NCI-H524 (cell line): ENCODE results near the gene DYNLT4.
"Not testable (repeated sequence)": the region's sequence is repeated elsewhere in the genome, so short reads cannot be mapped to it uniquely, and the experiment has no call there.

Experiments used
- DNase-seq, 2 experiments: peaks; one replicate each; lab custom pipeline; 2025; lab: John Stamatoyannopoulos, UW

DYNLT4 gene

GRCh38 chr1:44808938-44809917 is 2.1 kb upstream of the DYNLT4 start:
- DNase-seq: no peak

DNA sequence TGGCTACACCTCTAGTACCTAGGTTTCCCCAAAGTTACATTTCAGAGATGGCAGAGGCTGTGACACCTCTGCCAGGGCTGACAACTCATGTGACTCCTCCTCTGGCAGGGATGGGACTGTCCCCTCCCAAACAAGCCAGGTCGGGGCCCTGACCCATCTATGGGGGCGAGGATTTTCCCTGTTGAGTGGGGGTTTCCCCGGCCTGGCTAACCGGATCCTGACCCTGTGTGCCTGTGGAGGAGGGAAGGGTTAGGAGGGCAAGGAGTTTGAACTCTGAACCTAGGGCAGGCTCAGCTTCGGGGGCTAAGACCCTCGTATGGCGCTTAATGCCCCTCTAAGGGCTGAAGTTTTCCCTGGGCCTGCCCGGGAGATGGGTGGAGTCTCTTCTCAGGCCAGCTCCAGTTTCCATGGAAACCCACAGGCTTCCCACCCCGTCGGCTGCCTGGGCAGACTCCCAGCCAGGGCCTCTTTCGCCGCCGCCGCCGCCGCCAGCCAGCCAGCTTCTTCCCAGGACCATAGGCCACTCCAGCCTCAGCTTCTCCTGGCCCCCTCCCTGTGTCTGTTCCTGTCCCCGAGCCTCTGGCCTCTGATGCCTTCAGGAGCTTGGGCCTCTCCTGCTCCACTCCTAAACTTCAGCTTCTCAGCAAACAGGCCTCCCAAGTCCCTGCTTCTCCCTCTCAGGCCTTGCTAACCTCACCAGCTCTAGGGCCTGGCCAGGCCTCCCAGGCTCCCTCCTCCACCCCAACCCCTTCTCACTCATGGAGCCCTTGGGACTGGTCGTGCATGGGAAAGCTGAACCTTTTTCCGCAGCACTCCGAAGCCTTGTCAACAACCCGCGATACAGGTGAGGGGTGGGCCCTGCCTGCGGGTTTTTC is 1.1 kb upstream of the DYNLT4 start, which contains the start of gene BTBD19:
Gene BTBD19 (plus strand): TSS at position 461 of the 875 bp plus-strand sequence. CDS start 298 bp downstream, at position 759.
- no peak for DNase-seq

DNA sequence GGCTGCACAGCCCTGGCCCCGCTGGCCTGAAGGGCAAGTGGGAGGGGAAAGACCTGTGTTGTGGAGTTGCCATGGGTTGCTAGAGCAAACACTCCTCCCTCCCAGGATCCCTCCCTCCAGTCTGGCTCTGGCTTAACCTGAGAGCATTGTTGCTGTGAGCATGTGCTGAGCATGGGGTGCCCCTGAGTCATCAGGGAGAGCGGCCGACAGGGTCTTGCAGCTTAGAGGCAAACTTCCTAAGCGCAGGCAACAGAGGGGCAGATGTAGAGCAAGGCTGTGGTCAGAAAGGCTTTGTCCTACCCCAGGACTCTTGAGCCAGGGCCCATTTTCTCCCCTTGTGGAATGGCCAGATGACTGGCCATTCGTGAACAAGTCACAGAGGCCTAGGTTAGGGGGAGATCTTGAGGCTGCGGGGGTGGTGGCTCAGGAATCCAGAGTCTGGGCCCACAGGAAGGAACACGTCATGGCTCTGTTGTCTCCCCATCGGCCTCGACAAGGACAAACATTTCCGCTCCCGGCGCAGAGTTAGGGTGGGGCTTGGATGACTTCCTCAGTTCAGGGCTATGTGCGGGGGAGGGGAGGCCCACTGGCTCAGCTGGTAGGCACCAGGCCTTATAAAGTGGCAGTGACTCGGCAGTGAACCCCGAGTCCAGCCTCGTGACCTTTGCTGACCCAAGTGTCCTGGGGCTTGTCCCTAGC is 362 bp upstream of the DYNLT4 start:
- no peak for DNase-seq

DNA sequence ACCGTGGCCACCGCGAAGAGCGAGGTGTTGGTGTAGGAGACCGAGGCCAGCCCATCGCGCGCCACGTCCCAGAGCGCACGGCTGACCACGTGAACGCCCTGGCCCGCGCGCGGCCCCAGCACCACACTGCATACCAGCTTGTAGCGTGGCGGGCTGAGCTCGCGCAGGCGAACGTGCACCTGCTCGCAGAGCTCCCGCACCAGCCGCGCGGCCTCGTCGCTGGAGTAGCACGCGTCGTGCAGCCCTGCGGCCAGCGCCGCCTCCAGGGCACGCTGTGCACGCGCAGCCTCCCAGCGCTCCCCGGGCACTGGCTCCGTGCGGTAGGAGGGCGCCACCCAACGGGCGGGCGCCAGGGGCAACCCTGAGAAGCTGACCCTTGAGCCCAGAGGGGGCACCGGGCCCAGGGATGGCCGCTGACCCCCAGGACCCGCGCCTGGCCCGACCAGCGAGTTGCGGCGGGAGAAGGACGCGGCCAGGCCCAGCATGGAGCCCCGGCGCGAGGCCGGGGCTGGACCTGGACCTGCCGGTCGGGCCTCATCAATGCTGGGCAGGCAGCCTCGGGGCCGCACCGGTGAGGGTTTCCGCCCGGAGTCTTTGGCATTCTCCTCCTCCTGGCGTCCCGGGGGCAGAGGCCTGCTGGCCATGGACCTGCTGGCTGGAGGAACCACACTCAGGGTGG is 987 bp downstream of the DYNLT4 start:
- no peak for DNase-seq

DNA sequence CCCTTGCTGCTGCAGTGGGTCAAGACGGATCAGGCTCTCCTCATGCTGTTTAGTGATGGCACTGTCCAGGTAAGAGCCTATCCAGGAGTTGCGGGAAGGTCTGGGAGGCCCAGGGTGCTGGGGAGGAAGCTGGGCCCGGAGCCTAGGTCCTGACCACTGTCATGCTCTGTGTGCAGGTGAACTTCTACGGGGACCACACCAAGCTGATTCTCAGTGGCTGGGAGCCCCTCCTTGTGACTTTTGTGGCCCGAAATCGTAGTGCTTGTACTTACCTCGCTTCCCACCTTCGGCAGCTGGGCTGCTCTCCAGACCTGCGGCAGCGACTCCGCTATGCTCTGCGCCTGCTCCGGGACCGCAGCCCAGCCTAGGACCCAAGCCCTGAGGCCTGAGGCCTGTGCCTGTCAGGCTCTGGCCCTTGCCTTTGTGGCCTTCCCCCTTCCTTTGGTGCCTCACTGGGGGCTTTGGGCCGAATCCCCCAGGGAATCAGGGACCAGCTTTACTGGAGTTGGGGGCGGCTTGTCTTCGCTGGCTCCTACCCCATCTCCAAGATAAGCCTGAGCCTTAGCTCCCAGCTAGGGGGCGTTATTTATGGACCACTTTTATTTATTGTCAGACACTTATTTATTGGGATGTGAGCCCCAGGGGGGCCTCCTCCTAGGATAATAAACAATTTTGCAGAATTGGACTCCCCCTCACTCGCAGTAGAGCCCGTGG is 1.7 kb downstream of the DYNLT4 start:
- no peak for DNase-seq

- no peak for DNase-seq
Observed at GRCh38 chr1:44803312-44804095, 3.6 kb downstream of the DYNLT4 start.

GRCh38 chr1:44803062-44803311 is 4.2 kb downstream of the DYNLT4 start:
- no peak for DNase-seq

- peak in 1 of 2 experiments; percentile 66 for DNase-seq
Observed at GRCh38 chr1:44802306-44803061, 4.7 kb downstream of the DYNLT4 start.

DNA sequence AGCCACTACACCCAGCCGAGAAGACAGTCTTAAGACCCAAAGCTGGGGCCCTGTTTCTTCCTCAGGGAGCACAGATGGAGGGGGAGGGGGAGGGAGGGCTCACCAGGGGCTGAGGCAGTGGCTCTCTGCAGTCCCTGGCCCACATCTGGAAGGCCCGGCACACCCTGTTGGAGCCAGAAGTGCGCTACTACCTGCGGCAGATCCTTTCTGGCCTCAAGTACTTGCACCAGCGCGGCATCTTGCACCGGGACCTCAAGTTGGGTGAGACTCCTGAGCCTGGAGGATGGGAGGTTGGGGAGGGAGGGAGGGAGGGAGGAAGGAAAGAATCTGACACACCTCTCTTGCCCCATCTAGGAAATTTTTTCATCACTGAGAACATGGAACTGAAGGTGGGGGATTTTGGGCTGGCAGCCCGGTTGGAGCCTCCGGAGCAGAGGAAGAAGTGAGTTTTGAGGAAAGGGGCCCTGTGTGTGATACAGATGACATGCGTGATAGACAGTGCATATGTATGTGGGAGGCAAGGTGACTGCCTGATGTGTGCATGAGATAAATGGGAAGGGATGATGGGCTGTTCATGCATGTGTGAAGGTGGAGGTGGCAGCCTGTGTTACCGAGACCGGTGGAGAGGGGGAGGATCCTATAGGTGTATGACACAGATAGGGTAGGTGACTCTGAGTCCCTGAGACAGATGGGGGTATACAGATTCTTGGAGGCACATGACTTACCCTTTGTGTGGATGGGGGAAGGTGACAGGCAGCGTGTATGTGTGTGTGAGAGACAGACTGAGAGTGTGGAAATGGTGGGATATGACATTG is 5.5 kb downstream of the DYNLT4 start:
- peak in 1 of 2 experiments; percentile 66 for DNase-seq

DNA sequence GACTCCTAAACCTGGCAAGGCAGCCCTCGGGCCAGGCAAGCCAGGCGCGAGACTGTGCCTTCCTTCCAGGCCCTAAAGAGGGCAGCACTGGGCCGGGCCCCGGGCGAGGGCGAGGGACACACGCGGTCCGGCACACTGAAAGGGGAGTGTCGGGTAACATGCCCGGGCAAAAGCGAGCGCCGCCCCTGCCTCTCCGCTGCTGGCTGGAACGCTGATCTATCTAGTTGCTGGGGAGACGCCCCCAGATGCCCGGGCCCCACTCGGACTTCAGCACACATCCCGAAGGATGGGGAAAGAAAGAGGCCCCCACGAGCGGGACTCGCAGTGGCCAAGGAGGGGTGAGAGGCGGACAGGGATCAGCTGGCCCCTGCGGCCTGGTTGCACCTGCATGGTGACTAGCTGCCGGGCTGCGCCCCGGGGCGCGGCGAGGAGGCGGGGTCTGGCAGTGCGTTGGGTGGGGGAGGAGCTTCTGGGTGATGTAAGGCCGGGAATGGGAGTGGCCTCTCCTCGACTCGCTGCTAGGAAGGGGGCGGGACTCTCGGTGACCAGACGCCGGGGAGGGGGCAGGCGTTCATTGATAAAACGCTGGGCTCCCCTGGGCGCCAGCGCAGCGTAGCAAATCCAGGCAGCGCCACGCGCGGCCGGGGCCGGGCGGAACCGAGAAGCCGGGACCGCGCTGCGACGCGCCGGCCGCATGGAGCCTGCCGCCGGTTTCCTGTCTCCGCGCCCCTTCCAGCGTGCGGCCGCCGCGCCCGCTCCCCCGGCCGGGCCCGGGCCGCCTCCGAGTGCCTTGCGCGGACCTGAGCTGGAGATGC is 7.2 kb downstream of the DYNLT4 start, which contains the start of gene PLK3:
Gene PLK3 (plus strand): TSS at position 608 of the 815 bp plus-strand sequence. CDS start 87 bp downstream, at position 695.
- peak; percentile 95 to 96 for DNase-seq

DNA sequence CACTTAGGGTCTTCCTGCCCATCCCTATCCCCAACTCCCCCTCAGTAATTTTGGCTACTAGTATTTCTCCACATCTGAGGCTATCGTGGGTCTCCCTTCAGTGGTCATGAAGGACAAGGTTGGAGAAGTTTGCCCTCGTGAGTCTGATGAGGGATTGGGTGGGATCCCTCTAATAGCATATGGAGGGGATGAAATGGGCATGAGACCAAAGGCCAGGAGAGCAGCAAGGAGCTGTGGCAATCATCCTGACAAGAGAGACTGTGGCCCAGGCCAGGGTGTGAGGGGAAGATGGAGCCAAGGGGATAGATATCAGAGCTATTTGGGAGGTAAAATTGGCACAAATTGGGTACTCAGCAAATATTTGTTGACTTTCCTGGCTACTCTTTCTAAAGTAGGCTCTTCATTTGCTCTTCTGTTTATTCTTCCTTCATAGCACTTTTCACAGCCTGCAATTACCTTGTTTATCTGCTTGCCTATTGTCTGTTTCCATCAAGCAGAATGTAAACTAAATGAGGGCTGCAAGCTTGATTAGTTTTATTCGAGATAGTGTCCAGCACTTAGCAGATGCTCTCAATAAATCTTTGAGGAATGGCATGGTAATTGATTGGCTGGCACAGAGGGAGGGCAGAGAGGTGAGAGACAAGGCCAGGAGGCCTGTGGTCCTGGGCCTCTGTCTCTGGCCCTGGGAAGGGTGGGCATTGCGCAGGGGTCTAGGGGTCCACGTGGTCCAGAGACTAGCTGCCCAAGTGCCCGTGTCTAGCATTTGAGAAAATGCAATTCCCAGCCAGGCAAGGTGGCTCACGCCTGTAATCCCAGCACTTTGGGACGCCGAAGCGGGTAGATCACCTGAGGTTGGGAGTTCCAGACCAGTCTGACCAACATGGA is 8.4 kb downstream of the DYNLT4 start:
- DNase-seq: no peak

DNA sequence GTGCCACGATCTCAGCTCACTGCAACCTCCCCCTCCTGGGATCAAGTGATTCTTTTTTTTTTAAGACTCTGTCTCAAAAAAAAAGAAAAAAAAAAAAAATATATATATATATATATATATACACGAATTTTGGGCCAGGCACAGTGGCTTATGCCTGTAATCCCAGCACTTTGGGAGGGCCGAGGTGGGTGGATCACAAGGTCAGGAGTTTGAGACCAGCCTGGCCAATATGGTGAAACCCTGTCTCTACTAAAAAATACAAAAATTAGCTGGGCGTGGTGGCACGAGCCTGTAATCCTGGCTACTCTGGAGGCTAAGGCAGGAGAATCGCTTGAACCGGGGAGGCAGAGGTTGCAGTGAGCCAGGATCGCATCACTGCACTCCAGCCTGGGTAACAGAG is 9.3 kb downstream of the DYNLT4 start:
- DNase-seq: not testable (repeated sequence)

GRCh38 chr1:44792736-44793502 is 14.2 kb downstream of the DYNLT4 start:
- no peak for DNase-seq

DNA sequence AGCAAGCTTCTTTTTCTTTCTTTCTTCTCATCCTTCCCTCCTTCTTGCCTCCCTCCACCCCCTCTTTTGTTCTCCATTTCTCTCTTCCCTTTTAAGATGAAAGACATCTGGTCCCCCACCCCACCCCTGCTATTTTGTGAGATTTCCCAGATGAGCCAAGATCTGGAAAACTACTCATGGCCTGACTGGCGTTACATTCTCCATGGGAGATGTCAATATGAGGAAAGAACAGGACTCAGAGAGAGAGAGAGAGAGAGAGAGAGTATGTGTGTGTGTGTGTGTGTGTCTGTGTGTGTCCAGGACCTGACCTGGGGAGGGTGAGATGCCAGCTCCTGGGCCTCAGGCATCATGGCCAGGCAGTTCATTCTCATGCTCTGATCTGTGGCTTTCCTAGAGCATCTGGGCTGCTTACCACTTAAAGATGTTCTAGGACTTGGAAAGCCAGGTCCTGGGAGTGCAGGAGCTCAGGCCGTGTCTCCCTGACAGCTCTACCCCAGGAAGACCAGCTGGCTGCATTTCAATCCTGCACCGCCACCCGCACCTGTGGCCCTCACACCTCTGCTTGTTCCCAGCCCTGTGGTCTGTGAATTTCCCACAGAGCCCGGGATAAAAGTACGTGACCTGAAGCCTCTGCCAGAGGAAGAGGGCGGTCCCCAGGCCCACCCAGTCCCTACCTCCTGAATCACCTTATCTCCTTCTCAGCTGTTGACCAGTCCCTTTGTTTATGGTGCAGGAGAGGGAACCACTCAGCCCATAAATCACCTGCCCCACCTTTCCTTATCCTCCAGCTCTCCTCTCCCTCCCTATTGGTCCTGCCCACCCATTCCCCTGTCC is 16.0 kb downstream of the DYNLT4 start:
- peak in 1 of 2 experiments; percentile 27 for DNase-seq
